Mucosa of descending colon (tissue), 3 donors: Measurements from ENCODE around the gene OXA1L. TPM values are rescaled to one million over a fixed set of nuclear protein-coding genes. Genes with fewer than 3 reads are reported as not detected.

ENCODE experiments used
- ATAC-seq: fragments of 200-7000 bp; cut with Tn5 transposase; one replicate; pipeline ENCODE4 v1.9.1; 2020; ENCODE audit warnings: mild to moderate bottlenecking, moderate library complexity
- DNase-seq, 3 donors: peaks; one replicate each; pipeline ENCODE4 v3.0.0-alpha.2; 2020
- H3K36me3 ChIP-seq: fragments of 200-600 bp; one replicate; pipeline ENCODE4 v1.8.0; 2021; ENCODE audit warnings: low read depth, mild to moderate bottlenecking
- H3K4me1 ChIP-seq: fragments of 200-600 bp; one replicate; pipeline ENCODE4 v1.8.0; 2021; ENCODE audit warnings: low read depth, mild to moderate bottlenecking
- H3K4me3 ChIP-seq: fragments of 200-600 bp; one replicate; pipeline ENCODE4 v1.8.0; 2021; ENCODE audit warnings: mild to moderate bottlenecking
- H3K9me3 ChIP-seq: fragments of 200-600 bp; one replicate; pipeline ENCODE4 v1.8.0; 2021; ENCODE audit warnings: mild to moderate bottlenecking
- CTCF ChIP-seq: fragments of 200-600 bp; IDR thresholded peaks from one replicate; pipeline ENCODE4 v1.8.0; 2022; ENCODE audit warnings: antibody characterized with exemption, mild to moderate bottlenecking
- intact Hi-C, 2 donors: fragments of 100-400 bp; cut with DNase I in 1 of 2; cut with micrococcal nuclease in 1 of 2; formaldehyde crosslinking; loops; one replicate each; pipeline versions ENCODE4 v1.11.0 to v1.11.1; 2022; cut with DNase I, micrococcal nuclease
- total RNA-seq, 3 donors: library from RNA; stranded (reverse); fragmentation: NEBNext Ultra II Directional in 2 of 3; extraction: Animal tissue kit (Norgen Biotek cat#: 25700) in 2 of 3; gene quantifications; one replicate each; pipeline versions ENCODE4 v1.2.1 to v1.2.4, GENCODE V29; 2021 to 2023
- donor health status: DM: no; HTN: no; CAD: no; lungs with moderate emphysema.
- donor health status: DM: no; HTN: no; CAD: no.
- donor health status: DM: no; HTN: yes; CAD: no.

Gene OXA1L
- total RNA-seq, 3 donors from 2014 or later: 97.1 to 137 (median 115) TPM

DNA sequence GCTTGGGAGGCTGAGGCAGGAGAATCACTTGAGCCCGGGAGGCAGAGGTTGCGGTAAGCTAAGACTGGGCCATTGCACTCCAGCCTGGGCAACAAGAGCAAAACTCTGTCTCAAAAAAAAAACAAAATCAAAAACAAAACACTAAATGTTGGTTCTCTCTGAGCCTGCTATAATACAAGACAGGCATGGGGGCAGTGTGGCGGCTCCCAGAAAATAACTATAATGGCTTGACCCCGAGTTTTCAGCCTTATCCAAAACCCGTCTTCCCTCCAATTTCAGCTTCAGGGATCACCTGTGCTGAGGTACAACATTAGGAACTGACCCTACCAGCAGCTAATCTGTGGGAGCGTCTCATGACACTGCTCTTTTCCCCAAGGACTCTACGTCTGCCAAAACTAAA lies 47.9 kb downstream of the OXA1L start:
- Histone ChIP-seq H3K9me3 (no peaks in the 10 kb centered on the region), H3K4me1 (peaks cover 4% of the 10 kb centered on the region), H3K36me3 (no peaks in the 10 kb centered on the region), H3K4me3 (no peak overlapping the region)
- no peak for DNase-seq
- no peak for TF ChIP-seq CTCF
- intact Hi-C loops: no loop called here
- ATAC-seq: no peak

- ATAC-seq: peak; percentile 56
- DNase-seq: no peak
- no peaks in the 10 kb centered on the region for H3K9me3 ChIP-seq
- no peak within 1 kb of the TSS for H3K4me3 ChIP-seq
- intact Hi-C loops: no loop called here
- TF ChIP-seq CTCF: no peak
- no peaks in the 10 kb centered on the region for H3K36me3 ChIP-seq
- H3K4me1 ChIP-seq: peaks cover 4% of the 10 kb centered on the region
Observed at GRCh38 chr14:22814941-22815713, 48.6 kb downstream of the OXA1L start, which contains the start of gene SLC7A7. Gene SLC7A7, minus strand, starts transcription at chr14:22815435. Its CDS starts 2,037 bp downstream, at chr14:22813398.

DNA sequence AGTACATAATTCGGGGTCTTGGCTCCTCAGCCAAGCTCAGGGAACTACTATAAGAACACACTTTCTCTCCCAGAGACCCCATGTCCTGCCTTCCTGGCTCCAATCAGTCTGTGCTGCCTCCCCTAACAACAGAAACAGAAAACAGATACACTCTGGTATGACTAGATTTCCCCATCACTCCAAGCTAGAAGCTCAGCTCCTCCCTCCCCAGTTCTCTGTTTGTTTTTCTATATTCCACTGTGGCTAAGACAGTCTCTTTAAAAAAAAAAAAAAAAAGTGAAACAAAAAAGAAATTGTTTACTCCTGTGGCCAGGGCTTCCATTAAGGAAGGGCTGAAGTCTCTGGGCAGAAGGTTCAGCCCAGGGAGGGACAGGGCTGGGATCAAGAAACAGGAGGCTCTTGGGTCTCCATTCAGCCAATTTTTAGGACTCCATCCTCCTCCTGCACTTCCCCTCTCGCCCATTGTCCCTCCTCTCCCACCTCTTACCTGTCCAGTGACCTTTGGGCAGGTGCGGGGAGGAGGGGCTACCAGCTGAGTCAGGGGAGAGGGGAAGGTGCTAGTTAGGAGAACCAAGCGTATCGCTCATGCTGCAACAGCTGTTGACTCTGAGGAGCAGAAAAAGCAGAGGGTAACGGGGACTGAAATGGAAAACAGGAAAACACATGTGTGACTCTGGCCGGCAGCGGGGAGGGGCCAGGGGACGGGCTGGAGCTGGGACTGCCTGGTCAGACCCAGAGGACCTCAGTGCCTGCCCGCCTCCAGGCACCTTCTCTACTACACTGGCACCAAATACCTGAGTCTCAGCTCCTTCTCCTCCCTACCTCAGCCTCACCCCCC lies 52.9 kb downstream of the OXA1L start:
- intact Hi-C loops: no loop called here
- no peak for TF ChIP-seq CTCF
- ATAC-seq: peak; percentile 19
- Histone ChIP-seq H3K4me1 (peaks cover 14% of the 10 kb centered on the region), H3K9me3 (no peaks in the 10 kb centered on the region), H3K4me3 (no peak overlapping the region), H3K36me3 (no peaks in the 10 kb centered on the region)
- DNase-seq: peak; percentile 55 to 68 (median 56)

DNA sequence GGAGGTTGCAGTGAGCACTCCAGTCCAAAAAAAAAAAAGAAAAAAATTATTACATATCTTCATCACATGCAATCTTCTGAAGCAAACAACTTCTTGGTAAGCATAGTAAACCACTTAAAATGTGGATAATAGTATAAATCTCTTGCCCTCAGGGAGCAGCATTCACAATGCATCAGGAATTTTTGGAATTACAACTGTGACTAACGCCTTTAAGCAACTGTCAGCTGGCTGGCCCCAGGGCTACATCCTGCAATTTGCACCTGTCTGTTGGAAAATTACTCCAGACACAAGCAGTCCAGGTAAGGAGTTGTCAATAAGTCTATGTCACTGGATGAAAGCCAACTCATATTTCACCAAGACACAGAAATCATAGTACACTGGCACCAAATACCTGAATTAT lies 54.2 kb downstream of the OXA1L start:
- no peaks in the 10 kb centered on the region for H3K9me3 ChIP-seq
- no peak for DNase-seq
- H3K4me1 ChIP-seq: peaks cover 11% of the 10 kb centered on the region
- no peak overlapping the region for H3K4me3 ChIP-seq
- intact Hi-C loops: no loop called here
- no peak for ATAC-seq
- TF ChIP-seq CTCF: no peak
- no peaks in the 10 kb centered on the region for H3K36me3 ChIP-seq

DNA sequence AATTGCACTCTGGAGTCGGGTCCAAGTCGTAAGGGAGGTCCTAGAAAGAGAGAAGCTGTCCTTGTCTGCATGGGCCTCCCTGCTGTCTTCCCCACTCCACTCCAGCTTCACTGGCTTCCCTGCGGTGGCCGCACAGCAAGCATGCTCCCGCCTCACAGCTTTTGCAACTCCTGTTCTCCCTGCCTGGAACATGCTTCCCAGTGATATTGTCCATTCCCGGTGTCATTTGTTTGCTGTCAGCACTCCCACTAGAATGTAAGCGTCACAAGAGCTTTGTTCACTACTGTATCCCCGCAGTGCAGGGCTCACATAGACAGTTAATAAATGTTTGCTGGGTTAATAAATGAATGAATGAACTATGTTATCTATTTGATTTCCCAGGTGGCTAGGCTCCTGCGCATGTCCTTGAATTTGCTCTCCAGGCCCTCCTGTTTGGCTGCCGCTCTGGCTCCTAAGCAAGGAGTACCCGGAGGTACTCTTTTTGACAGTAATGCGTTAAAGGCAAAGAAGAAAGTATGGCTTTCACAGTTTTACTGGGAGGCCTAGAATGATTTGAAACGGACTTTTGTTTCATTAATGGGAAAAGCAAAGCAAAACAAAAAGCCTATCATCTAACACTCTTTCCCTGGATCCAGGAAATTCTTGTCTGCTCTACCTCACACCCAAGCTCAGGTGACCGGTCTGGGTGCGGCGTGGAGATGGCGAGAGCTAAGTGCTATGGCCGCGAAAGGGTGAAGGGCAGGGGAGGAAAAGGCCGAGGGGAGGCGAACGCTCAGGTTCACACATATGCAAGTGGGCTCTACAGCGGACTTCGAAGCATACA lies 54.9 kb downstream of the OXA1L start:
- Histone ChIP-seq H3K4me3 (no peak overlapping the region), H3K36me3 (no peaks in the 10 kb centered on the region), H3K9me3 (no peaks in the 10 kb centered on the region), H3K4me1 (peaks cover 11% of the 10 kb centered on the region)
- ATAC-seq (no peak), DNase-seq (peak in 1 of 3 donors; percentile 60)
- intact Hi-C loops: loop anchor here in 1 of 2 donors (2.0 kb wide), 1 partner anchor 79 kb away; no protein-coding TSS in a partner anchor
- TF ChIP-seq CTCF: no peak
